ENCODE results near the gene FAM171A2. TPM values are rescaled to one million over a fixed set of nuclear protein-coding genes. Genes with fewer than 3 reads are reported as not detected.
A peak's percentile ranks its signal among the peaks of the same experiment; 100 is the strongest.

Gene FAM171A2
- total and polyA plus RNA-seq, 2 of the 8 experiments (the other 6 are each of a cell fraction or from before 2014, with no cell fraction given) = 21.9 to 24.1 TPM

GRCh38 chr17:44311562-44312181, 52.0 kb downstream of the FAM171A2 start:
- no peak overlapping the region for H4K8ac ChIP-seq (ENCODE audit: extremely low read depth, insufficient read depth, low read length)
- no peak overlapping the region for H2BK20ac ChIP-seq (ENCODE audit: low read length)
- no peaks in the 10 kb centered on the region for H3K79me1 ChIP-seq (ENCODE audit: low read depth, low read length)
- H2AK5ac ChIP-seq (ENCODE audit: low read depth, low read length) = no peak overlapping the region
- FAIRE-seq (no peak), DNase-seq (ENCODE audit: low read depth in 1 of 2, low spot score in 2 of 2) (no peak)
- WGBS, 2 experiments (ENCODE audit: extremely low coverage in 1 of 2, insufficient coverage in 1 of 2, insufficient read length in 1 of 2, insufficient replicate concordance in 2 of 2, low coverage in 1 of 2, low lambda C conversion rate in 2 of 2, missing lambda C conversion rate in 1 of 2) = 49% methylated on average over 3 of the region's 5 CpGs; no CpG with 5 or more reads in 1 of the 2 experiments
- H3K36me3 ChIP-seq (ENCODE audit: control insufficient read depth in 2 of 4, insufficient read depth in 4 of 4, low read length in 3 of 4) = no peaks in the 10 kb centered on the region
- no peaks in the 10 kb centered on the region for H3K9me3 ChIP-seq (ENCODE audit: insufficient read depth in 2 of 2, low read depth in 1 of 2, low read length in 1 of 2)
- H3K9ac ChIP-seq (replicated peaks in 1 of 4; ENCODE audit: extremely low read depth in 1 of 4, low read depth in 3 of 4, low read length in 3 of 4) = no peak overlapping the region
- peak overlapping the region; percentile 83; the same call in 1 of the 2 replicates for H2BK15ac ChIP-seq (ENCODE audit: low read length)
- peaks cover 7 to 52% (median 38%) of the 10 kb centered on the region in 4 experiments for H3K4me1 ChIP-seq (replicated peaks in 1 of 4; ENCODE audit: control insufficient read depth in 3 of 4, insufficient read depth in 4 of 4, low read length in 3 of 4)
- H2BK120ac ChIP-seq (replicated peaks; ENCODE audit: low read depth, low read length) = no peak overlapping the region
- ChIA-PET CTCF (ENCODE audit: partially characterized antibody) (interaction anchor here (0.7 to 3.7 kb wide), 12 partner anchors 7 to 108 kb away, joined by 3 to 24 read pairs (median 6); no protein-coding TSS in a partner anchor), POLR2A (ENCODE audit: partially characterized antibody) (interaction anchor here (0.7 to 14.6 kb wide), 6 partner anchors 33 to 126 kb away, joined by 3 to 135 read pairs (median 4); partner anchors contain the start of genes GRN and UBTF)
- H3K18ac ChIP-seq (ENCODE audit: extremely low read depth, low read length) = peak overlapping the region; percentile 19; the same call in 1 of the 2 replicates
- H3K4me3 ChIP-seq (ENCODE audit: extremely low read depth in 1 of 4, insufficient read depth in 2 of 4, low read depth in 3 of 4, low read length in 4 of 4) = no peak overlapping the region
- no peak overlapping the region for H3K27ac ChIP-seq (ENCODE audit: low read depth, low read length)
- no peaks in the 10 kb centered on the region for H3K79me2 ChIP-seq (ENCODE audit: control insufficient read depth in 1 of 2, insufficient read depth in 2 of 2, low read length in 2 of 2)
- no peak overlapping the region for H3K56ac ChIP-seq (replicated peaks; ENCODE audit: insufficient read length, low read depth, low read length)
- H3K4me2 ChIP-seq (ENCODE audit: insufficient read depth in 1 of 2, low read depth in 2 of 2, low read length in 2 of 2) = peak overlapping the region in 1 of 2 experiments; percentile 37; a peak in 1 of 4 replicates
- H4K20me1 ChIP-seq (replicated peaks in 1 of 2; ENCODE audit: control insufficient read depth in 1 of 2, insufficient read depth in 2 of 2, low read length in 2 of 2) = peaks cover 0 to 11% of the 10 kb centered on the region in 2 experiments
- H3K4ac ChIP-seq (replicated peaks; ENCODE audit: insufficient read length, low read depth, low read length) = no peak overlapping the region
- no peak for TF ChIP-seq JUN (IDR thresholded peaks at IDR 0.05; ENCODE audit: low read depth, low read length)
- TF ChIP-seq CBX5 (IDR thresholded peaks at IDR 0.05; ENCODE audit: low read depth, low read length) = no peak
- H3K23ac ChIP-seq (ENCODE audit: insufficient read length) = no peak overlapping the region
- peak overlapping the region; percentile 28; the same call in 1 of the 2 replicates for H2BK5ac ChIP-seq (ENCODE audit: low read depth, low read length)
- no peak overlapping the region for H4K91ac ChIP-seq (replicated peaks; ENCODE audit: insufficient read length, low read length)
- H3K14ac ChIP-seq (ENCODE audit: insufficient read length) = no peak overlapping the region
- no peak overlapping the region for H4K5ac ChIP-seq (ENCODE audit: insufficient read length, low read depth, low read length)
- no peak overlapping the region for H2AFZ ChIP-seq (ENCODE audit: low read length)
- H3K27me3 ChIP-seq (replicated peaks in 1 of 4; ENCODE audit: control insufficient read depth in 3 of 4, extremely low read depth in 1 of 4, insufficient read depth in 3 of 4, low read length in 3 of 4) = peaks cover 0 to 19% (median 17%) of the 10 kb centered on the region in 4 experiments; a peak in 6 of 7 replicates
- H3K23me2 ChIP-seq (ENCODE audit: low read depth, low read length) = peaks cover 21% of the 10 kb centered on the region
- H2BK12ac ChIP-seq (ENCODE audit: low read depth, low read length) = peak overlapping the region; percentile 60; the same call in 1 of the 2 replicates

Data from H1 (cell line).